Natural killer cell (primary cell): Measurements from ENCODE around the gene GNMT. TPM values are rescaled to one million over a fixed set of nuclear protein-coding genes. Genes with fewer than 3 reads are reported as not detected.

Experiments used
- ATAC-seq, 3 donors: fragments of 150-1000 bp in 2 of 3; fragments of 200-7000 bp in 1 of 3; cut with Tn5 transposase; 1 replicate in 1 of 3; 2 replicates in 2 of 3; pipeline ENCODE4 v1.10.0; 2021; ENCODE audit warnings: mild to moderate bottlenecking in 2 of 3, moderate library complexity in 2 of 3
- DNase-seq, 2 donors: peaks; one replicate each; pipeline versions ENCODE4 v3.0.0 to v3.0.0-alpha.2; 2013 to 2021; ENCODE audit warnings: mixed read lengths in 1 of 2
- H3K27ac ChIP-seq: one replicate; pipeline ENCODE4 v1.5.1; 2013; ENCODE audit warnings: mild to moderate bottlenecking, low read length
- H3K27me3 ChIP-seq: one replicate; pipeline ENCODE4 v1.6.1; 2013; ENCODE audit warnings: low read length; ENCODE audit not compliant: control insufficient read depth, insufficient read depth
- H3K36me3 ChIP-seq: one replicate; pipeline ENCODE4 v1.6.1; 2013; ENCODE audit warnings: low read length; ENCODE audit not compliant: control insufficient read depth, insufficient read depth
- H3K4me1 ChIP-seq: one replicate; pipeline ENCODE4 v1.6.1; 2013; ENCODE audit warnings: low read length; ENCODE audit not compliant: control insufficient read depth, insufficient read depth
- H3K4me3 ChIP-seq: one replicate; pipeline ENCODE4 v1.5.1; 2013; ENCODE audit warnings: low read length
- H3K9me3 ChIP-seq: one replicate; pipeline ENCODE4 v1.6.1; 2013; ENCODE audit warnings: low read length; ENCODE audit not compliant: control insufficient read depth, insufficient read depth
- H3K27ac Mint-ChIP-seq, 2 donors: one replicate each; pipeline ENCODE4 v1.8.0; 2022; ENCODE audit warnings: mild to moderate bottlenecking in 2 of 2, mixed read lengths in 2 of 2, moderate library complexity in 1 of 2
- H3K27me3 Mint-ChIP-seq, 2 donors: one replicate each; pipeline ENCODE4 v1.8.0; 2022; ENCODE audit warnings: low read depth in 2 of 2, mixed read lengths in 2 of 2
- H3K36me3 Mint-ChIP-seq: one replicate; pipeline ENCODE4 v1.8.0; 2022; ENCODE audit warnings: mixed read lengths
- H3K4me1 Mint-ChIP-seq, 2 donors: one replicate each; pipeline ENCODE4 v1.8.0; 2022; ENCODE audit warnings: mixed read lengths in 2 of 2
- H3K4me3 Mint-ChIP-seq: one replicate; pipeline ENCODE4 v1.8.0; 2022; ENCODE audit warnings: mild to moderate bottlenecking, moderate library complexity, mixed read lengths
- H3K9me3 Mint-ChIP-seq, 2 donors: one replicate each; pipeline ENCODE4 v1.8.0; 2022; ENCODE audit warnings: mixed read lengths in 2 of 2
- CTCF ChIP-seq: fragments of 200-600 bp; IDR thresholded peaks from one replicate; pipeline ENCODE4 v1.8.0; 2022; ENCODE audit warnings: antibody characterized with exemption
- WGBS: methylation state at CpG from one replicate; pipeline ENCODE4 v1.1.7; 2013; ENCODE audit warnings: missing lambda C conversion rate; ENCODE audit not compliant: insufficient coverage; 5-methylcytosine and 5-hydroxymethylcytosine counted together
- intact Hi-C: fragments of 100-400 bp; cut with micrococcal nuclease; formaldehyde crosslinking; loops from one replicate; pipeline ENCODE4 v1.14.2; 2022
- total RNA-seq, 4 donors: library from RNA; stranded (reverse); fragments of 120-200 nt in 1 of 4; gene quantifications; one replicate each; pipeline versions ENCODE4 v1.2.3 to v1.2.4, GENCODE V29; 2013 to 2022

Gene GNMT
- total RNA-seq, 3 donors from 2014 or later (not counting 1 experiment from before 2014, with no cell fraction given): 2.0 to 2.8 (median 2.6) TPM

- H3K36me3 ChIP-seq: peaks cover 4% of the 10 kb centered on the region
- peaks cover 36% of the 10 kb centered on the region for H3K4me1 ChIP-seq
- peak; percentile 91 to 98 (median 93) for ATAC-seq
- H3K27me3 ChIP-seq: no peaks in the 10 kb centered on the region
- peak within 1 kb of the TSS; percentile 75 for H3K4me3 ChIP-seq
- no peaks in the 10 kb centered on the region for H3K36me3 Mint-ChIP-seq
- no peaks in the 10 kb centered on the region for H3K27me3 Mint-ChIP-seq
- H3K4me3 Mint-ChIP-seq: peak within 1 kb of the TSS; percentile 95
- H3K4me1 Mint-ChIP-seq: peaks cover 48 to 52% of the 10 kb centered on the region in 2 donors
- no peak for TF ChIP-seq CTCF
- no peaks in the 10 kb centered on the region for H3K9me3 ChIP-seq
- WGBS: under 1% methylated on average over 59 of the region's 59 CpGs
- intact Hi-C loops: loop anchor here (1.0 kb wide), 3 partner anchors 30 to 55 kb away; partner anchors contain the start of genes CNPY3, KLHDC3 and RRP36
- peak within 1 kb of the TSS; percentile 76 for H3K27ac ChIP-seq
- peak; percentile 94 to 98 for DNase-seq
- H3K9me3 Mint-ChIP-seq: no peaks in the 10 kb centered on the region
- peak within 1 kb of the TSS; percentile 94 to 95 for H3K27ac Mint-ChIP-seq
These were observed 23.7 kb downstream of the GNMT start, which contains the start of gene PPP2R5D for GRCh38 chr6:42984001-42984923. PPP2R5D (plus strand) TSS chr6:42984570; CDS start chr6:42984678, 108 bp downstream.

- H3K27me3 ChIP-seq: no peaks in the 10 kb centered on the region
- H3K36me3 ChIP-seq: peaks cover 10% of the 10 kb centered on the region
- intact Hi-C loops: loop anchor here (1.0 kb wide), 3 partner anchors 29 to 56 kb away; partner anchors contain the start of genes CNPY3, KLHDC3 and RRP36
- 11% methylated on average over 13 of the region's 13 CpGs for WGBS
- Mint-ChIP-seq H3K27ac (peak overlapping the region; percentile 63 to 94), H3K4me3 (peak overlapping the region; percentile 95), H3K4me1 (peaks cover 42 to 46% of the 10 kb centered on the region in 2 donors), H3K36me3 (no peaks in the 10 kb centered on the region), H3K9me3 (no peaks in the 10 kb centered on the region), H3K27me3 (no peaks in the 10 kb centered on the region)
- no peaks in the 10 kb centered on the region for H3K9me3 ChIP-seq
- TF ChIP-seq CTCF: no peak
- H3K4me3 ChIP-seq: peak overlapping the region; percentile 75
- DNase-seq: peak in 1 of 2 donors; percentile 40
- peak overlapping the region; percentile 72 for H3K27ac ChIP-seq
- no peak for ATAC-seq
- H3K4me1 ChIP-seq: peaks cover 29% of the 10 kb centered on the region
These were observed 24.4 kb downstream of the GNMT start for GRCh38 chr6:42984924-42985475.

GRCh38 chr6:42987533-42988451 lies 27.2 kb downstream of the GNMT start:
- peak overlapping the region; percentile 7 for H3K4me3 Mint-ChIP-seq
- H3K9me3 Mint-ChIP-seq: no peaks in the 10 kb centered on the region
- no peaks in the 10 kb centered on the region for H3K27me3 Mint-ChIP-seq
- H3K9me3 ChIP-seq: no peaks in the 10 kb centered on the region
- H3K4me1 Mint-ChIP-seq: peaks cover 45 to 49% of the 10 kb centered on the region in 2 donors
- no peaks in the 10 kb centered on the region for H3K27me3 ChIP-seq
- no peak overlapping the region for H3K4me3 ChIP-seq
- H3K27ac Mint-ChIP-seq: peak overlapping the region in 1 of 2 donors; percentile 63
- intact Hi-C loops: no loop called here
- ATAC-seq (no peak), DNase-seq (no peak)
- TF ChIP-seq CTCF: no peak
- peaks cover 12% of the 10 kb centered on the region for H3K36me3 ChIP-seq
- H3K36me3 Mint-ChIP-seq: no peaks in the 10 kb centered on the region
- peaks cover 26% of the 10 kb centered on the region for H3K4me1 ChIP-seq
- WGBS: 96% methylated on average over 5 of the region's 5 CpGs
- H3K27ac ChIP-seq: no peak overlapping the region
